HG02970 (cell line): ENCODE measurements around the gene PRH2.

Experiments used
- ATAC-seq: cut with Tn5 transposase; IDR thresholded peaks from one replicate; pipeline ENCODE4 v1.9.1; 2021; ENCODE audit warnings: mild to moderate bottlenecking, moderate library complexity, moderate number of reproducible peaks; ENCODE audit not compliant: unreplicated experiment, low FRiP score

Gene PRH2

GRCh38 chr12:10928746-10929286 lies at the start of gene PRH2:
Gene PRH2, plus strand, starts transcription at chr12:10929236. Its CDS starts 38 bp downstream, at chr12:10929274.
- ATAC-seq, result no peak

DNA sequence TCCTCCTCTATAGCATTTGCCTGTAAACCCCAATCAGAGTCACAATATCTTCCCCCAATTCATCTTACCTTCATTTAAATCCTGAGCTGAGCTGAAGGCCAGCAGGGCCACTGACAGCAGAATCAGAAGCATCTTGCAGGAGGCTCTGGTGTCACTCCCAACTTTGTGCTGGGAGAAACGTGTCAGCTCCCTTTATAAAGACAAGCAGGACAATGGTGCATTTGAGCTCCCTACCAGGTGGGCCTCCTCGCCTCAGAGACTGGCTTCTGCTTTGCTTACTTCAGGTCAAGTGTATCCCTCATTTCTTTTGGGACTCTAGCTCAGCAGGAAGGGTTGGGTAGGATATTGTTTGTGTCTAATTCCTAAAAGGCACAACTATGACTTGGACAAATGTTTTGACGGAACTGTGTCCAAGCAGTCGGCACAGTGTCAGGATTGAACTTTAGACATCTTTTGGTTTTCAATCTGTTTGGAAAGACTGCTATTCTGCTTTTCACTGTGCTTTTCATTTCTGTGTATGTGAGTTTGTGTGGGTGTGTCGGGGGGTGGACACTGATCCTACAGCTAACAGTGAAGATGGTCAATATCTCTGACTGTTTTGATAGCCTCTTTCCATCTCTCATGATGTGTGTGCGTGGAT lies 44.8 kb upstream of the PRH2 start, which contains the start of gene PRH1:
TSS of gene PRH1 (minus strand) at position 170 of the 640 bp plus-strand sequence. CDS start at position 132, 38 bp downstream.
- ATAC-seq, result no peak

- ATAC-seq, result no peak
Measured at GRCh38 chr12:10889226-10889625, 39.8 kb upstream of the PRH2 start.

DNA sequence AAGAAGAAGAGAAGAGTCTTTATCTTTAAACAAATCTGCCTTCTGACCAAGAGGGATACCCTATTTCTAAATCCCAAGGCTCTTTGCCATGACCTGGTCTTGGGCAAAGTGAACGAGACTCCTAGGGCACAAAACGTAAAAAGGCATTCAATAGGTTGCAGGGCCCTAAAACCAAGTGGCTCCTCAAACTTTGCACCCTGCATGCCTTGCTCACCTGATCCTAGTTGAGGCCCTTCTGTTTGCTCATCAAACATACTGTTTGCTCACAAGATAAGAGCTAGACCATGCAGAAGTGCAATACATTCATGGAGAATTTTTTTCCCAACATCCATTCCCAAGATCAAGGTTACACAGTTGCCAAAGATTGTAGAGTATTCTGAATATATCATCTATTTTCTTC lies 37.1 kb upstream of the PRH2 start:
- ATAC-seq, result no peak

GRCh38 chr12:10896854-10897253 lies 32.2 kb upstream of the PRH2 start:
- ATAC-seq, result no peak

DNA sequence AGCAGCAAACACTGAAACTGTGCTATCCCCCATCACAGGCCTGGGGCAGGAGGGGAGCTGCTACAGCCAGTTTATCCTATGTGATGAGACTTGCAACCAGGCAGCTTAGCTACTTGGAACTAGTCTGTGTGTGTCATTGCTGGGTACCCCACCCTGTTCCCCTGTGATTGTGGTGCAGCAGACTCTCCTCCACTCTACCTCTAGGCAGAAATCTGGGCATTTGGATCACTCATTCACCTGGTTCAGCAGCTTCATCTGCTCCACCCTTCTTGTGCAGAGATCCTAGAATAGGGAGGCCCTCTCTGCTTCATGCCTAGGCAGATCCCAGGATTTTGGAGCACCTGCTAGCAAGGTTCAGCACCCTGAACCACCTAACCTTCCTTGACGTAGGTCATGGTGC lies 28.5 kb upstream of the PRH2 start:
- no peak for ATAC-seq

DNA sequence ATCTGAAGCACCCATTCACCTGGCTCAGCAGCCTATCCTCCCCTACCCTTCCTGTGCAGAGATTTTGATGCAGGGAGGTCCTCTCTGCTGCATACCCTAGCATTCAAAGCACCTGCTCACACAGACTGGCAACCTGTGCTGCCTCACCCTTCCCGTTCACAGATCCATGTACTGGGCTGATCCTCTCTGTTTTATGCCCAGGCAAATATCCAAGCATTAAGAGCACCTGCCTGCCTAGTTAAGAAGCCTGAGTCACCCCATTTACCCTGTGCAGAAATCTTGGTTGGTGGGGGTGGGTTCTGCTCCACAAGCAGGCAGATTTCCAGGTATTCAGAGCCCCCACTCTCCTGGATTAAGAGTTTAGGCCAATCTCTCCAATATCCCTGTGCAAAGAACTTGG lies 28.1 kb upstream of the PRH2 start:
- ATAC-seq, result no peak

DNA sequence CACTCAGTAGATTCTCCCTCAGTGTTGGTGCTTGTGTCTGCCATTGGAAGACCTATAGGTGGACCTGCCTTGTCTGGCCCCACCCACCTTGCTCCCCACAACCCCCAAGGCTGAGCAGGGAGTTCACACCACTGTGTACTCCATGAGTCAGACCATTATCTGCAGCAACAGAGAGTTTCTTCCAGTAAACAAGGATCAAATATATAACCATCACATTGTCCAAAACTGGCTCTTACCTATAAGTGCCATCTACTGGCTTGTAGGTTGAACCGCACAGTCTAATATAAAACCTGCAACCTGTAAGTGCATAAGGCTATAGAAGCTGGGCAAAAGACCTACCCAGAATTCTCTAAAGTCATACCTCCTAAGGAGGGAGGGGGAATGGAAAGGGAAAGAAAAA lies 27.6 kb upstream of the PRH2 start:
- no peak for ATAC-seq

GRCh38 chr12:10904686-10905085 lies 24.4 kb upstream of the PRH2 start:
- ATAC-seq, result no peak

GRCh38 chr12:10909462-10909861 lies 19.6 kb upstream of the PRH2 start, which contains the start of gene TAS2R13:
Gene TAS2R13, minus strand, starts transcription at chr12:10909562. Its CDS starts 264 bp downstream, at chr12:10909298.
- ATAC-seq, result no peak

DNA sequence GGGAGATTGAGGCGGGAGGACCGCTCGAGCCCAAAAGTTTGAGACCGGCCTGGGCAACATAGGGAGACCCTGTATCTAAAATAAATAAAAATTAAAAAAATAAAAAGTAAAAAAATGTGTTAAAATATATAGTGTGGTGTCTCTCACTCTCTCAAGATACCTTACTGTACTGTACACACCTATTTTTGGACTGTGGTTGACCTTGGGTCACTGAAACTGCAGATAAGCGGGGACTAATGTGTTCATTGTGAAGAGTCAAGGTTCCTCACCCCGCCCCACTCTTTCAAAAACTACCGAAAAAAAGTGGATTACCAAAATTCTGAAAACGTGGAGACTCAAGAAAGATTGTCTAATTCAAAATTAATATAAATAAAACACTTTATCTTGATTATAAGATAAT lies 18.7 kb upstream of the PRH2 start:
- ATAC-seq, result no peak

DNA sequence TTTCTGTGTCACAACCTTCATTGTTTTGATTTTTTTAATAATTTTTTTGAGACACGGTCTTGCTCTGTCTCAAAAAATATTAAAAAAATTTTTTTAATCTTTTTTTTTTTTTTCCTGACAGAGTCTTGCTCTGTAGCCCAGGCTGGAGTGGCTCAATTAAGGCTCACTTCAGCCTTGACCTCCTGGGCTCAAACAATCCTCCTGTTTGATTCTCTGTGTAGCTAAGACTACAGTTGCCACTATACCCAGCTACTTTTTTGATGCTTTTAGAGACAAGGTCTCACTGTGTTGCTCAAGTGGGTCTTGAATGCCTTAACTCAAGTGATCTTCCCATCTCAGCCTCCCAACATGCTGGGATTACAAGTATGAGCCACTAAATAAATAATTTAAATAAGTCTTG lies 9.2 kb upstream of the PRH2 start:
- no peak for ATAC-seq

- ATAC-seq, result no peak
Measured at GRCh38 chr12:10926269-10926668, 2.8 kb upstream of the PRH2 start.

DNA sequence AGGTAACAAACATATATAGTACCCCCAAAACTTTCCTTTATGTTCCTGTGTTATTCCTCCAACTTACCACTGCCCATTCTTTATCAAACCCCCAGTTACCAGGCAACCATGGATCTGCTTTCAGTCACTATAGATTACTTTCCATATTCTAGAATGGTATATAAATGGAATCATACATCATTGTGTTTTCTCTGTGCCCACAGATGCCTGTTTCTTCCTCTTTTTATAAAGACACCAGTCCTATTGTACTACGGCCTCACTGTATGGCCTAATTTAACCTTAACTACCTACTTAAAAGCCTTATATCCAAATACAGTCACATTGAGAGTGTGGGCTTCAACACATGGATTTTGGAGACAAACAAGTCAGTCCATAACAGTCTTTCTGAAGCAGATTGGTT lies 7.5 kb downstream of the PRH2 start:
- ATAC-seq, result no peak

GRCh38 chr12:10939163-10939562 lies 10.1 kb downstream of the PRH2 start, which contains the start of gene TAS2R14:
Gene TAS2R14, minus strand, starts transcription at chr12:10939263. Its CDS starts 56 bp downstream, at chr12:10939207.
- ATAC-seq, result no peak

DNA sequence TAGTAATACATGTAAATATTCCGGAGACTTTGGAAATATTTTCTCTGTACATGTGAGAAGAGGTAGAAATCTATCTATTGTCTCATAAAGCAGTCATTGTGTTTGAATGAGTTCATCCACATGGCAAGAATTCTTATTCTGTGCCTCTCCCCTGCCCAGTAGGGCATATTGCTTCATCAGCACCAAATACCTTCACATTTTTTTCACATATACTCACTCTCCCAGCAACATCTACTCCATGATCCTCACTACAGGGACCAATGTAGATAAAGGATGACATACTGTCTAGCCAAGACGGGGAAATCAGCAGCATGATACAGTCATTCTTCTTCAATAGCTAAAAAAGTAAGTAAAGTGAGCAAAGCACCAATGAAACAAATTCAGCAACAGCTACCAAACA lies 11.4 kb downstream of the PRH2 start:
- ATAC-seq, result no peak

- ATAC-seq, result no peak
Measured at GRCh38 chr12:10941369-10941768, 12.3 kb downstream of the PRH2 start.

GRCh38 chr12:10941916-10942607 lies 13.0 kb downstream of the PRH2 start:
- no peak for ATAC-seq

GRCh38 chr12:10943167-10943566 lies 14.1 kb downstream of the PRH2 start:
- ATAC-seq, result no peak

DNA sequence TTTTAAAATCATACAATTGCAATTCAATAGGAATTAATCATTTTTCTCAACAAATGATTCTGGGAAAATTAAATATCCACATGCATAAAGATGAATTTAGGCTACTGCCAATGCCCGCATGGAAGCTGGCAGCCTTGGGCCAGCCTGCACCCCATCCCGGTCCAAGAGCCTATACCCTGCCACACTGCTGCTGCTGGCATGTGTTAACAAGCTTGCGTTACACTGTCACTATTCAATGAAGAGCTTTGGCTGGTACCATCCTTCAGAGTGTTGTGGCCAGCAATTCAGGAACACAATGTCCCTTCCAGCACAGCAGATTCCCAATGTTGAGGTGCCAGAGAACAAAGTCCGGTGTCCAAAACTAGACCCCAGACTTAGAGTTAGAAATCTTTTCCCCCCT lies 23.6 kb downstream of the PRH2 start:
- no peak for ATAC-seq

DNA sequence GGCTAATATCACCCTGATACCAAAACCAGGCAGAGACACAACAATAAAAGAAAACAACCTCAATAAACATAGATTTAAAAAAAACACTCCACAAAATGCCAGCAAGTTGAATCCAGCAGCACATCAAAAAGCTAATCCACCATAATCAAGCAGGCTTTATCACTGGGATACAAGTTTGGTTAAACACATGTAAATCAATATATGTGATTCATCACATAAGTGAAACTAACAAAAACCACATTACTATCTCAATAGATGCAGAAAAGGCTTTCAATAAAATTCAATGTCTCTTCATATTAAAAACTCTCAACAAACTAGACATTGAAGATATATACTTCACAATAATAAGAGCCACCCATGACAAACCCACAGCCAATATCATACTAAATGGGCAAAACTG lies 27.0 kb downstream of the PRH2 start:
- no peak for ATAC-seq

- no peak for ATAC-seq
Measured at GRCh38 chr12:10957741-10958140, 28.7 kb downstream of the PRH2 start.
